CD4-positive, CD25-positive, alpha-beta regulatory T cell (primary cell): ENCODE results near the gene ATG10. TPM values are rescaled to one million over a fixed set of nuclear protein-coding genes. Genes with fewer than 3 reads are reported as not detected.
A peak's percentile ranks its signal among the peaks of the same experiment; 100 is the strongest.
"Not testable (repeated sequence)": the region's sequence is repeated elsewhere in the genome, so short reads cannot be mapped to it uniquely, and the experiment has no call there.

Experiments
- ATAC-seq, 2 donors: fragments of 150-1000 bp; cut with Tn5 transposase; one replicate each; pipeline ENCODE4 v1.10.0; 2021; ENCODE audit warnings: low read depth in 2 of 2, moderate number of reproducible peaks in 2 of 2, moderate library complexity in 1 of 2
- DNase-seq, 3 donors: peaks; one replicate each; pipeline versions ENCODE4 v3.0.0 to v3.0.0-alpha.2; 2012 to 2022; ENCODE audit warnings: mixed read lengths in 1 of 3
- H3K27ac ChIP-seq: one replicate; pipeline ENCODE4 v1.7.0; 2013; ENCODE audit warnings: mild to moderate bottlenecking, low read length; ENCODE audit not compliant: insufficient read depth, poor library complexity, severe bottlenecking
- H3K27me3 ChIP-seq: one replicate; pipeline ENCODE4 v1.7.0; 2013; ENCODE audit warnings: low read length; ENCODE audit not compliant: control insufficient read depth, insufficient read depth
- H3K36me3 ChIP-seq: one replicate; pipeline ENCODE4 v1.7.0; 2013; ENCODE audit warnings: mild to moderate bottlenecking, low read length, moderate library complexity; ENCODE audit not compliant: control insufficient read depth, insufficient read depth
- H3K4me1 ChIP-seq: 2 replicates; pipeline ENCODE4 v1.7.0; 2013; ENCODE audit warnings: mild to moderate bottlenecking, low read length; ENCODE audit not compliant: insufficient read depth, control insufficient read depth, poor library complexity, severe bottlenecking
- H3K4me3 ChIP-seq: one replicate; pipeline ENCODE4 v1.7.0; 2013; ENCODE audit warnings: low read depth, mild to moderate bottlenecking, low read length, moderate library complexity
- H3K9me3 ChIP-seq, 2 experiments: 1 replicate in 1 of 2; 2 replicates in 1 of 2; pipeline ENCODE4 v1.7.0; 2013; ENCODE audit warnings: low read length in 2 of 2, mild to moderate bottlenecking in 1 of 2, moderate library complexity in 1 of 2; ENCODE audit not compliant: control insufficient read depth in 2 of 2
- H3K27ac Mint-ChIP-seq, 3 donors: one replicate each; pipeline ENCODE4 v1.8.0; 2020 to 2022; ENCODE audit warnings: mild to moderate bottlenecking in 3 of 3, mixed read lengths in 3 of 3, moderate library complexity in 2 of 3
- H3K27me3 Mint-ChIP-seq: one replicate; pipeline ENCODE4 v1.8.0; 2022; ENCODE audit warnings: mild to moderate bottlenecking, mixed read lengths
- H3K36me3 Mint-ChIP-seq: one replicate; pipeline ENCODE4 v1.8.0; 2020; ENCODE audit warnings: mixed read lengths
- H3K4me1 Mint-ChIP-seq, 4 donors: one replicate each; pipeline ENCODE4 v1.8.0; 2020 to 2022; ENCODE audit warnings: mixed read lengths in 4 of 4, mild to moderate bottlenecking in 1 of 4
- H3K4me3 Mint-ChIP-seq, 4 donors: one replicate each; pipeline ENCODE4 v1.8.0; 2020 to 2022; ENCODE audit warnings: mild to moderate bottlenecking in 4 of 4, mixed read lengths in 4 of 4, moderate library complexity in 3 of 4
- H3K9me3 Mint-ChIP-seq, 7 donors: one replicate each; pipeline ENCODE4 v1.8.0; 2020 to 2022; ENCODE audit warnings: mixed read lengths in 7 of 7, mild to moderate bottlenecking in 3 of 7, moderate library complexity in 2 of 7
- polyA plus RNA-seq, 4 donors: library from polyadenylated mRNA; unstranded; fragments of 300-500 nt; fragmentation: Illumina TruSeq; gene quantifications; one replicate each; pipeline ENCODE4 v1.2.3, GENCODE V29; 2021
- total RNA-seq: library from RNA; stranded (reverse); gene quantifications from one replicate; pipeline ENCODE4 v1.2.3, GENCODE V29; 2022

Gene ATG10
- total and polyA plus RNA-seq, 5 donors from 2014 or later = 7.5 to 13.2 (median 9.3) TPM

DNA sequence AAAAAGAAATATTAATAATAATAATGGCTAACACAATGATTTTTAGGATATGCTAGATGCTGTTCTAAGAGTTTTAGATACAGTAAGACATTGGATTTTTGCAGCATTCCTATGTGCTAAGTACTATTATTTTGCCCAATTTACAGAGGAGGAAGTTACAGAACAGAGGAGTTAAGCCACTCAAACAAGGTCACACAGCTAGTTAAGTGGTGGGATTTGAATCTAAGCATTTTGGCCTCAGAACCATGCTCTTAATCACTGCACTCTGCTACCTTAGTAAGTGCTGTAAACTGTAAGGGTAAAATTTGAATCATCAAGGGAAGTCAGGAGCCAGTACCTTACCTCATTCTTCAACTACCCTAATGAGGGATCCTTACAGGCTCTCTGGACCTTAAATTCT lies 280.9 kb downstream of the ATG10 start:
- no peak overlapping the region for H3K27ac ChIP-seq
- H3K9me3 ChIP-seq = peaks cover 0 to 3% of the 10 kb centered on the region in 2 experiments
- H3K36me3 Mint-ChIP-seq = peaks cover 34% of the 10 kb centered on the region
- H3K9me3 Mint-ChIP-seq = peaks cover 0 to 5% (median 0%) of the 10 kb centered on the region in 7 donors
- no peak overlapping the region for H3K27ac Mint-ChIP-seq
- H3K4me3 ChIP-seq = no peak overlapping the region
- no peaks in the 10 kb centered on the region for H3K27me3 ChIP-seq
- H3K4me3 Mint-ChIP-seq = no peak overlapping the region
- no peaks in the 10 kb centered on the region for H3K36me3 ChIP-seq
- DNase-seq (no peak), ATAC-seq (no peak)
- no peaks in the 10 kb centered on the region for H3K4me1 ChIP-seq
- no peaks in the 10 kb centered on the region for H3K27me3 Mint-ChIP-seq
- peaks cover 0 to 4% (median 0%) of the 10 kb centered on the region in 4 donors for H3K4me1 Mint-ChIP-seq

DNA sequence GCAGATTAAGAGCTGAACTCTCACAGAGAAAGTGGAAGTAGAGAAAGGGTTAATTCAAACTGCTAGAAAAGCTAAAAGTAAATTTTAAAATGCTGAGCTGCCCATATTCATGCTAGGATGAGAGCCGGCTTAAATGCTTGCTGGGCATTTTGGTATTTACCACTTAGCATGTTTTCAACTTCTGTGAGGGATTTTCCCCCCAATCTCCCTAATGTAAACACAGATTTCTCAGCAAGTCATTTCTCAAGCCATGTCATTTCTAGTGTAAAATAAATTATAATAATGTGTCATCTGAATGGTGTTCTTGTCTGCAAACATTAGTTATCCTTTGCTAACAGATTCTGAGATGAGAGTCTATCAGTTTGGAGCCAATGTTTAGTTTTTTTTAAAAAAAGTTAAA lies 284.0 kb downstream of the ATG10 start:
- H3K4me1 ChIP-seq = no peaks in the 10 kb centered on the region
- H3K27ac ChIP-seq = no peak overlapping the region
- H3K27ac Mint-ChIP-seq = peak overlapping the region in 1 of 3 donors; percentile 65
- no peaks in the 10 kb centered on the region for H3K27me3 Mint-ChIP-seq
- peaks cover 0 to 4% (median under 1%) of the 10 kb centered on the region in 4 donors for H3K4me1 Mint-ChIP-seq
- H3K9me3 Mint-ChIP-seq = no peaks in the 10 kb centered on the region
- no peaks in the 10 kb centered on the region for H3K9me3 ChIP-seq
- DNase-seq = peak in 1 of 3 donors; percentile 14
- peaks cover 24% of the 10 kb centered on the region for H3K36me3 Mint-ChIP-seq
- H3K27me3 ChIP-seq = no peaks in the 10 kb centered on the region
- ATAC-seq = no peak
- H3K4me3 Mint-ChIP-seq = no peak overlapping the region
- no peaks in the 10 kb centered on the region for H3K36me3 ChIP-seq
- H3K4me3 ChIP-seq = no peak overlapping the region

DNA sequence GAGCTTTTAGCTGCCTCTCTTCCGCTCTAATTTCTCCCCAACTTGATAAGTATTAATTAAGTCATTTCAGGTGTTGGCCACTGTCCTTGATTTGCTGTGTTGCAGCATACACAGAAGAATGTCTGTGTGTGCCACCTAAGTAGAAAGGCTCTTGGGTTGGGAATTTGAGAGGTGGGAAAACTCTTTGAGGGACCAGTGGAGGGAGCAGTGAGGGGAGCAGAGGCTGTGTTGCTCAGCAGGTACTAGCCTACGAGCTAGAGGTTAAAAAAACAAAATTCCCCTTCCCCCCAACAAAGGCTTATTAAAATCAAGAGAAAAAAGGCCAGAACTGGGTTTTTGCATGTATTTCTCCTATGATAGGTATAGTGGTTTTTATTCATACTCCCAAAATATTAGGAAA lies 285.4 kb downstream of the ATG10 start:
- H3K4me3 ChIP-seq = no peak overlapping the region
- Mint-ChIP-seq H3K36me3 (peaks cover 17% of the 10 kb centered on the region), H3K4me1 (peaks cover 0 to 4% (median under 1%) of the 10 kb centered on the region in 4 donors), H3K4me3 (no peak overlapping the region), H3K27ac (no peak overlapping the region), H3K27me3 (no peaks in the 10 kb centered on the region), H3K9me3 (no peaks in the 10 kb centered on the region)
- ATAC-seq (no peak), DNase-seq (no peak)
- H3K27ac ChIP-seq = no peak overlapping the region
- no peaks in the 10 kb centered on the region for H3K9me3 ChIP-seq
- no peaks in the 10 kb centered on the region for H3K27me3 ChIP-seq
- H3K36me3 ChIP-seq = no peaks in the 10 kb centered on the region
- H3K4me1 ChIP-seq = no peaks in the 10 kb centered on the region

DNA sequence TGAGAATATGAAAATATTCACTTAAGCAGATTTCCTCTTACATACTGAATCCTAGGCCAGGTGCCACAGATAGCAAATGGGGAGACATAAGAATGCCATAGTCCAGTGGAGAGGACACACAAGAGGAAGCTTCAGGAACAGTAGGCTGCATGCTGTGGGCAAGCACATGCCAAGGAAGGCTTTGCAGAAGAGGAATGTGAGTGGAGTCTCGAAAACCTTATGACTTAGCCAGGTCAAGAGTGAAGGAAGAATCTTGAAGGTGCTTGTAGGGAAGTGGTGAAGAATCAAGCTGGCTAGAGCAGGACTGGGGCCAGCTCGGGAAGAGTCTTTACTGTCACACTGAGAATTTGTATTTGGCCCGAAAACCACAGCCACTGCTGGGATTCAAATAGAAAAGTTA lies 285.9 kb downstream of the ATG10 start:
- no peak for ATAC-seq
- Histone ChIP-seq H3K4me3 (no peak overlapping the region), H3K36me3 (no peaks in the 10 kb centered on the region), H3K4me1 (no peaks in the 10 kb centered on the region), H3K27me3 (no peaks in the 10 kb centered on the region), H3K9me3 (no peaks in the 10 kb centered on the region), H3K27ac (no peak overlapping the region)
- DNase-seq = no peak
- H3K4me3 Mint-ChIP-seq = no peak overlapping the region
- no peaks in the 10 kb centered on the region for H3K27me3 Mint-ChIP-seq
- H3K4me1 Mint-ChIP-seq = peaks cover 0 to 2% (median 0%) of the 10 kb centered on the region in 4 donors
- H3K36me3 Mint-ChIP-seq = peaks cover 15% of the 10 kb centered on the region
- no peak overlapping the region for H3K27ac Mint-ChIP-seq
- H3K9me3 Mint-ChIP-seq = no peaks in the 10 kb centered on the region

DNA sequence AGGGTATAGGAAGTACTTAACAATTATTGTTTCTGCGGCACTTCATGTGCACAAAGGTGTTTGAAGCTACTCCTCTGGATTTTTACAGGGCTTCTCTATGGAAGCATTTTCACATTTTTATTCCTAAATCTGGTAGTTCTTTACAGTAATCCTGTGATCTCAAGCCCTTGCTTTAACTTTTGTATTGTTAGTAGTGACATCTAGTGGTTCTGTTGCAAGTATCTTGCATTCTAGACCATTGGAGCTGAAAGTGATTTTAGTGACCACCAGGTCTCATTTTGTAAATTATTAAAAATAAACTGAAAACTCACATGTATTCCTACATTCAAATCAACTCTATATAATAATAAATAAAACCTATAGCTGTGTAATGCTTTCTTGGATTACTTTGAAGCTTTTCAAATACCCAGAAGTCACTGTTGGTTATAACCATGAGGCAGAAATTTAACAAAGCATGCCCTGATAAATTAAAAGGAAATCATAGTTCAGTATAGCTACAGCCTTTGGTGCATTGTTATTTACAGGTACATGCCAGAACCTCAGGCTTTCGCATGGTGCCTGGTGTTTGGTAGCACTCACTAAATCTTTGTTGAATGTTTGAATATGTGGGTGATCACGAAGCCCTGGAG lies 287.5 kb downstream of the ATG10 start:
- Mint-ChIP-seq H3K27ac (no peak overlapping the region), H3K4me1 (peaks cover 0 to 2% (median 0%) of the 10 kb centered on the region in 4 donors), H3K9me3 (no peaks in the 10 kb centered on the region), H3K27me3 (no peaks in the 10 kb centered on the region), H3K36me3 (peaks cover 8% of the 10 kb centered on the region), H3K4me3 (no peak overlapping the region)
- Histone ChIP-seq H3K27me3 (no peaks in the 10 kb centered on the region), H3K4me3 (no peak overlapping the region), H3K9me3 (no peaks in the 10 kb centered on the region), H3K4me1 (no peaks in the 10 kb centered on the region), H3K27ac (no peak overlapping the region), H3K36me3 (no peaks in the 10 kb centered on the region)
- ATAC-seq = no peak
- no peak for DNase-seq

DNA sequence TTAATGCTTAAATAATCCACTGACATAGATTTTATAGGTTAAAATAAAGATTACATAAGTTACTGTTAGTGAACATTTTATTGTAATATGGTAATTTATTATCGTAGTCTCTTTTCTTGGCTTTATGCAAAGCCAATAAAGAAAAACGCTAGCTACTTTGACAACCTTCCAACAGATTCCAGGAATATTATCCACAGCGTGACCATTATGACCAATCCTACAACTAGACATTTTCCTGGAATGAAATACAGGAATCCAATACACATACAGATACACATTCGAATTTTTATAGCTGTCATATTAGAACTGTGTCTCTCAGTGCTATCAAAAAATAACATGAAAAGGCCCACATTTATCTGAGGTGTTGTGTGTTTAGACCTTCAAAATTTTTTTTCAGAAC lies 293.2 kb downstream of the ATG10 start:
- Histone ChIP-seq H3K9me3 (peaks cover 0 to 5% of the 10 kb centered on the region in 2 experiments), H3K27me3 (no peaks in the 10 kb centered on the region), H3K4me3 (no peak overlapping the region), H3K36me3 (no peaks in the 10 kb centered on the region), H3K27ac (no peak overlapping the region), H3K4me1 (no peaks in the 10 kb centered on the region)
- ATAC-seq = no peak
- Mint-ChIP-seq H3K9me3 (peaks cover 0 to 13% (median 2%) of the 10 kb centered on the region in 7 donors), H3K27me3 (no peaks in the 10 kb centered on the region), H3K4me1 (no peaks in the 10 kb centered on the region), H3K27ac (no peak overlapping the region), H3K4me3 (no peak overlapping the region), H3K36me3 (peaks cover 12% of the 10 kb centered on the region)
- no peak for DNase-seq

DNA sequence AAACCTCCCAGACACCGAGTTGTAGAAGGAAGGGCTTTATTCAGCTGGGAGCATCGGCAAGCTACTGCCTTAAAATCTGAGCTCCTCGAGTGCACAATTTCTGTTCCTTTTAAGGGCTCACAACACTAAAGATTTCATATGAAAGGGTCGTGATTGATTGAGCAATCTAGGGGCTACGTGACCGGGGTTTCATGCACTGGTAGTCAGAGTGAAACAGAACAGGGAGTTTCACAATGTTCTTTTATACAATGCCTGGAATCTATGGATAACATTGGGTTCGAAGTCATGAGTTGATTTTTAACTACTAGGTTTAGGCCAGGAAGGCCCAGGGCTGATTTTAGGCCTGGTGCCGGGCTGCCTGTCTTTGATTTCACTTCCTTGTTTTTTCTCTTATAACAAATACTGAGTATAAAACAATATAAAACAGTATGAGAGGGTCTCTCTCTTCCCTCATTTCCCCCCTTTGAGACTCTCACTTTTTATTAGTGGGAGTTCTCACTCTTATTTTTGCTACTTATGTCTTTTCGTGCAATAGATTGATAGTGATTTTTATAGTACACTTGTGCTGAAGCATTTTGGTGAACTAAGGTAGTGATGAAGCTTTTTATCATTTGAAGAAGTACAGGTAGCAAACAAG lies 295.6 kb downstream of the ATG10 start:
- not testable (repeated sequence) for H3K4me1 Mint-ChIP-seq, H3K4me1 ChIP-seq, H3K27me3 ChIP-seq, H3K4me3 Mint-ChIP-seq, DNase-seq, H3K27me3 Mint-ChIP-seq, H3K27ac ChIP-seq, H3K27ac Mint-ChIP-seq, H3K4me3 ChIP-seq, H3K36me3 ChIP-seq, ATAC-seq, H3K9me3 ChIP-seq
- Mint-ChIP-seq H3K9me3 (peaks cover 0 to 13% (median 2%) of the 10 kb centered on the region in 7 donors), H3K36me3 (peaks cover 13% of the 10 kb centered on the region)

DNA sequence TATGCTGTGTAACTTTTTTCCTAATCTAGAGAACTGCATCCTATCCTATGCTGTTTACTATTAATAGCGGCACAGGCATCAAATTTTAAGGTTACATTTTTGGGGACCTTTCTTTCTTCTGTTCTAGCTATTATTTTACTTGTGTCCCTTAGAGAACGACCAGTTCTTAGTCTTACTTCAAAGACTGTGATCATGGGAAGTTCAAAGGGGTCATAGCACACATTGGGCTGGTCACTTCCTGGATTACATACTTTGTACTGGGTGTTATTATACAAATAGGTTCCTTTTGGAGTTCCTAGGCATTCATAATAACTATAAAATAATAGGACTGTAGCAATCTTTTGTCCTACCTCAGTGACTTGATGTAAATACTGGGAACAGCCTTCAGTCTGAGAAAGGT lies 297.5 kb downstream of the ATG10 start:
- H3K27me3 Mint-ChIP-seq, H3K4me3 ChIP-seq: not testable (repeated sequence)

More for the DNA sequence above, 297.5 kb downstream of the ATG10 start:
- H3K9me3 ChIP-seq, H3K4me1 Mint-ChIP-seq, H3K4me3 Mint-ChIP-seq, H3K27ac ChIP-seq, H3K36me3 ChIP-seq, H3K27me3 ChIP-seq, H3K4me1 ChIP-seq, H3K27ac Mint-ChIP-seq, DNase-seq, ATAC-seq: not testable (repeated sequence)
- peaks cover 23% of the 10 kb centered on the region for H3K36me3 Mint-ChIP-seq
- peaks cover 0 to 13% (median 2%) of the 10 kb centered on the region in 7 donors for H3K9me3 Mint-ChIP-seq
